Stomach (tissue), 4 donors: ENCODE measurements around the gene FAM209A.

Experiments used
- EP300 ChIP-seq: sonication (generic); formaldehyde crosslinking; IDR thresholded peaks from one replicate; pipeline ENCODE4 v1.6.1; 2017; ENCODE audit warnings: antibody characterized with exemption
- POLR2A ChIP-seq, 4 donors: fragments of 450-650 bp; IDR thresholded peaks; one replicate each; pipeline ENCODE4 v1.6.1; 2016; ENCODE audit warnings: antibody characterized with exemption in 4 of 4, control low read depth in 2 of 4, mild to moderate bottlenecking in 1 of 4, moderate library complexity in 1 of 4
- TF ChIP-seq, protein P1 (sequence below), 7 experiments: fragments of 450-650 bp in 4 of 7; fragments of 200-600 bp in 3 of 7; sonication (generic) in 3 of 7; IDR thresholded peaks; one replicate each; pipeline ENCODE4 v1.5.1; 2016 to 2019; ENCODE audit warnings: antibody characterized with exemption in 7 of 7, control low read depth in 2 of 7, mild to moderate bottlenecking in 1 of 7

GRCh38 chr20:56520180-56520579 lies 4.4 kb upstream of the FAM209A start:
- TF ChIP-seq EP300, result no peak
- no peak for TF ChIP-seq POLR2A (IDR thresholded peaks at IDR 0.05)
- TF ChIP-seq, protein P1, sequence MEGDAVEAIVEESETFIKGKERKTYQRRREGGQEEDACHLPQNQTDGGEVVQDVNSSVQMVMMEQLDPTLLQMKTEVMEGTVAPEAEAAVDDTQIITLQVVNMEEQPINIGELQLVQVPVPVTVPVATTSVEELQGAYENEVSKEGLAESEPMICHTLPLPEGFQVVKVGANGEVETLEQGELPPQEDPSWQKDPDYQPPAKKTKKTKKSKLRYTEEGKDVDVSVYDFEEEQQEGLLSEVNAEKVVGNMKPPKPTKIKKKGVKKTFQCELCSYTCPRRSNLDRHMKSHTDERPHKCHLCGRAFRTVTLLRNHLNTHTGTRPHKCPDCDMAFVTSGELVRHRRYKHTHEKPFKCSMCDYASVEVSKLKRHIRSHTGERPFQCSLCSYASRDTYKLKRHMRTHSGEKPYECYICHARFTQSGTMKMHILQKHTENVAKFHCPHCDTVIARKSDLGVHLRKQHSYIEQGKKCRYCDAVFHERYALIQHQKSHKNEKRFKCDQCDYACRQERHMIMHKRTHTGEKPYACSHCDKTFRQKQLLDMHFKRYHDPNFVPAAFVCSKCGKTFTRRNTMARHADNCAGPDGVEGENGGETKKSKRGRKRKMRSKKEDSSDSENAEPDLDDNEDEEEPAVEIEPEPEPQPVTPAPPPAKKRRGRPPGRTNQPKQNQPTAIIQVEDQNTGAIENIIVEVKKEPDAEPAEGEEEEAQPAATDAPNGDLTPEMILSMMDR (IDR thresholded peaks at IDR 0.05), result no peak
